BLaER1 (cell line): ENCODE data around the gene PCSK5.
A peak's percentile ranks its signal among the peaks of the same experiment; 100 is the strongest.

Source experiments
- H3K27ac ChIP-seq: shearing (Covaris generic); formaldehyde crosslinking; 2 replicates; pipeline ENCODE4 v1.8.1; 2022
- H3K27me3 ChIP-seq: shearing (Covaris generic); formaldehyde crosslinking; 2 replicates; pipeline ENCODE4 v1.8.1; 2022
- H3K36me3 ChIP-seq: shearing (Covaris generic); formaldehyde crosslinking; 2 replicates; pipeline ENCODE4 v1.8.1; 2022
- H3K4me1 ChIP-seq: shearing (Covaris generic); formaldehyde crosslinking; 2 replicates; pipeline ENCODE4 v1.8.1; 2022
- H3K4me2 ChIP-seq: shearing (Covaris generic); formaldehyde crosslinking; 2 replicates; pipeline ENCODE4 v1.8.1; 2022
- H3K4me3 ChIP-seq: shearing (Covaris generic); formaldehyde crosslinking; 2 replicates; pipeline ENCODE4 v1.8.1; 2022
- H3K9ac ChIP-seq: shearing (Covaris generic); formaldehyde crosslinking; 2 replicates; pipeline ENCODE4 v1.8.1; 2022
- H3K9me3 ChIP-seq: shearing (Covaris generic); formaldehyde crosslinking; 2 replicates; pipeline ENCODE4 v1.8.1; 2022
- H4K20me1 ChIP-seq: shearing (Covaris generic); formaldehyde crosslinking; 2 replicates; pipeline ENCODE4 v1.8.1; 2022
- Cebpa-rat ChIP-seq: shearing (Covaris generic); IDR thresholded peaks from 2 replicates; pipeline ENCODE4 v1.8.1; 2022

Gene PCSK5

DNA sequence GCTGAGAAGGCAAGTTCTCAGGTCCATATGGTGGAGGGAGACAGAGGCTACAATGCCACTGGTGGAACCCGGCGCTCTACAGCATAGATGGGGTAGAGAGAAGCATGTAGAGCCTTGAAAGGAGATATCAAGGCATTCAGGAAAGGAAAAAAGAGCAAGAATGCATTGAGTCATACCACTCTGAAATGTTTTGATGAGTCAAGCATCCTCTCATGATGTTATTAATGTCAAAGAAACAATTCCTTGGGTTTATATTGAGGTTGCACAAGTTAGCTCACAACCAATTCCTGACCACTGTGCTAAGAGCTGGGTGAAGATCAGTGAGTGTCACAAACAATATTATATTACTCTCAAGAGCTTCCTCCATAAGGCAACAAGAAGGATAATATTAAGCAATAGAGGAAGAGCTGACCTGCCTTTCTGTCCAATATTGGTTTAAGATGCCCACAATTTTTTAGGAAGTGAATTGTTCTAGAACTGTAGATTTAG, 325.7 kb downstream of the PCSK5 start:
- Histone ChIP-seq H3K27ac (no peak overlapping the region), H3K4me3 (no peak overlapping the region), H3K27me3 (no peaks in the 10 kb centered on the region), H3K9ac (no peak overlapping the region), H3K36me3 (no peaks in the 10 kb centered on the region), H3K4me2 (no peak overlapping the region), H4K20me1 (no peaks in the 10 kb centered on the region), H3K4me1 (peaks cover 8% of the 10 kb centered on the region), H3K9me3 (no peaks in the 10 kb centered on the region)
- no peak for TF ChIP-seq Cebpa-rat

DNA sequence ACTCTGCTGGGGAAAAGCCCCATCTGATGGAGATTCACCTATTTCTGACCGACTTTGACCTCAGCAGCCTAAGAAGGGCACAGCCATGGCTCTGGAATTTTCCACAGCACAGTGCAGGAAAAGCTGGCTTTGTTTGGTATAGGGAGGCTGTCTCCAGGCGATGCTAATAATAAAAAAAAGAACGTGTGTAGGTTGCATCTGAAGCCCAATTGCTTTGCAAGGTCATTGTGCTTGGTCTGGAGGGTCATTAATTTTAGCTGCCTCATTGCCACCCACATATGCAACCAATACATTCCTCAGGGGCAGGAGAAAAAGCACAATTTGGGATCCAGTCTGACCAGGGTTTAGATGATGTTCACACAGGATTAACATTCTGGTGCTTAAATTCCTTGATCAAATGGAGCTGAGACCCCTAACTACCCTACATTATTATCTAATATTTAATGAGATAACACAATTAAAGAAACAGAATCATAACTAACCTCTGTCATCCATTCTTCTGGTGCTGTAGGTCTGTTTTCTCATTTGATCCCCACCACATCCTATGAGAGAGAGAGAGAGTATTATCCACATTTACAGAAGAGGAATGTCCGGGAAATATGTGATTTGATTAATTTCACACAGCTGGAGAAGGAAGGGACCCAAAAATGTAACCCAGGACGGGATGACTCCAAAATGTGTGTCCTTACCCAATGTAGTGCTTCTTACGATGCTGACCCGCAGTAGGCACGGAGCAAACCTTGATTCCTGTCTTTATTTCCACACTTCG, 327.8 kb downstream of the PCSK5 start:
- H3K36me3 ChIP-seq: no peaks in the 10 kb centered on the region
- no peak overlapping the region for H3K4me3 ChIP-seq
- no peak overlapping the region for H3K27ac ChIP-seq
- H3K9me3 ChIP-seq: no peaks in the 10 kb centered on the region
- peaks cover 8% of the 10 kb centered on the region for H3K4me1 ChIP-seq
- no peak for TF ChIP-seq Cebpa-rat
- no peaks in the 10 kb centered on the region for H4K20me1 ChIP-seq
- H3K27me3 ChIP-seq: no peaks in the 10 kb centered on the region
- no peak overlapping the region for H3K4me2 ChIP-seq
- no peak overlapping the region for H3K9ac ChIP-seq

DNA sequence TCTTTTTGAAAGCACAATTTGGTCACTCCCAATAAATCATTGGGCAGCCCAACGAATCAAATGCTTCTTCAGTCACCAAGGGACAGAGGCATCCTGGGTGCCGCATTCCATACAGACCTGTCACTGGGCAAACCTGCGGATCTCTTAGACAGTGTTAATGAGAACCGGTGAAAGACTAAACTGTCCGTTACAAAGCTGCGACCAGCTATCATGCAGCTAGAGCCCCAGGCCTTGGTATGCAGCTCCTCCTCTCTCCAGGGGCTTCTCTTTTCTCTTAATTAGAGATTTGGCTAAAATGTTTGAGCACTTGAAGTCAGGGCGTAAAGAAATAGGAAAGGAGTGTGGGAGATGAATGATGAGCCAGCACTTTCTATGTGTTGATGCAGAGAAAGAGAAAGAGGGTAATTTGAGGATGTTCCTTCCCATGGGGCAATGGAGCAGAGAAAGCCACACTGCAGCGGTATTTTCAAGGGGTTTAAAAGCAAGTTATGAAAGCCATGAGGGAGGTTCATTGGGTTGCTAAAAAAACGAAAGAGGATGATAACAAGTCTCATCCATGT, 328.5 kb downstream of the PCSK5 start:
- Histone ChIP-seq H3K4me3 (no peak overlapping the region), H3K4me2 (peak overlapping the region; percentile 23; the same call in 1 of the 2 replicates), H3K9me3 (no peaks in the 10 kb centered on the region), H3K27ac (no peak overlapping the region), H4K20me1 (no peaks in the 10 kb centered on the region), H3K9ac (no peak overlapping the region), H3K36me3 (no peaks in the 10 kb centered on the region), H3K4me1 (peaks cover 8% of the 10 kb centered on the region), H3K27me3 (no peaks in the 10 kb centered on the region)
- TF ChIP-seq Cebpa-rat: no peak

- Histone ChIP-seq H4K20me1 (no peaks in the 10 kb centered on the region), H3K27me3 (no peaks in the 10 kb centered on the region), H3K4me1 (peaks cover 8% of the 10 kb centered on the region), H3K9me3 (no peaks in the 10 kb centered on the region), H3K4me2 (peak overlapping the region; percentile 23), H3K27ac (no peak overlapping the region), H3K9ac (no peak overlapping the region), H3K36me3 (no peaks in the 10 kb centered on the region), H3K4me3 (no peak overlapping the region)
- no peak for TF ChIP-seq Cebpa-rat
Measured at GRCh38 chr9:76219560-76220151, 329.2 kb downstream of the PCSK5 start.

DNA sequence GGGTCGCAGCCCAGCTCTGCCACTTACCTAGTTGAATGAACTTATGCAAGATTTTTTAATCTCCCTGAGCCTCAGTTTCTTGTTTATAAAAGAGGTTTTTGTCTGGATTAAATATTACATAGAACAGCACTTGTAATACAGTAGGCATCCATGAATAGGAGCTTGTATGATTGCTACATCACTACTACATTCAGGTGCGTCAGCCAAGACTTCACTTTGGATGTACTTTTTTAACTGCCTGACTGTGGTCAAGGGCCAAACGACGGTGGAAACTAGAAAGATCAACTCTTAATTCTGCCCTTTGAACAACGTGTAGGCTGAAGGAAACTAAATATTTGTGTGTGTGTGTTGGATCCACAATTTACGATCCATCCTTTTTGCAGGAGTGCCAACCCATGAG, 330.9 kb downstream of the PCSK5 start:
- Histone ChIP-seq H3K4me1 (peaks cover 8% of the 10 kb centered on the region), H3K4me2 (no peak overlapping the region), H3K36me3 (no peaks in the 10 kb centered on the region), H3K9me3 (no peaks in the 10 kb centered on the region), H3K4me3 (no peak overlapping the region), H3K27me3 (no peaks in the 10 kb centered on the region), H4K20me1 (no peaks in the 10 kb centered on the region), H3K9ac (no peak overlapping the region), H3K27ac (no peak overlapping the region)
- no peak for TF ChIP-seq Cebpa-rat

DNA sequence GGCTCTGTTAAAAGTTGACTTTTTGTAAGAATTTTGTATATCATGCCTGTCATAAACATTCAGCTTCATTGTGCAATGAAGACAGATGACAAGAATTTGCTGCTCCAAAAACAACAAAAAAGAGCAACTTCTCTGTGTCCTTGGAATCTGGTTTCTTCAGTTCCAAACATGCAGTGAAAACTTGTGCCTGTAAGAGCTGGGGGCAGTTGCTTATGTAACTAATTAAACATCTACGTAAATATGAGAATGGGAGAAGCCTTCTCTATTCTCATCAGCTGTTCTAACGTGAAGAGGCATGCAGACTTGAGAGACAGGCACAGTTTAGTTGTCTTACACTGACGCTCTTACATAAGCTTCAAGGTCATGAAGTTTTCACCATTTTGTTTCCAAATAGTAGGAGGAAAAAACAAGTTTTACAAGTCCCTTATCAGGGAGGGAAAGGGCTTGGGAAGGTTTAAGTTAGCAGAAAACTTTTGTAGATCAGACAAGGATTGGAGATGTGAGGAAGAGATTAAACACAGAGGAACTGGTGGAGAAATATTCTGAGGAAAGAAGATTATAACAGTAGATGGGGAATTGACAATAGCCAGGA, 333.4 kb downstream of the PCSK5 start:
- no peak for TF ChIP-seq Cebpa-rat
- Histone ChIP-seq H3K27ac (no peak overlapping the region), H3K27me3 (no peaks in the 10 kb centered on the region), H3K4me2 (no peak overlapping the region), H4K20me1 (no peaks in the 10 kb centered on the region), H3K9me3 (no peaks in the 10 kb centered on the region), H3K4me3 (no peak overlapping the region), H3K36me3 (no peaks in the 10 kb centered on the region), H3K4me1 (peaks cover 8% of the 10 kb centered on the region), H3K9ac (no peak overlapping the region)

- H4K20me1 ChIP-seq: no peaks in the 10 kb centered on the region
- no peak overlapping the region for H3K4me3 ChIP-seq
- no peak overlapping the region for H3K9ac ChIP-seq
- H3K4me1 ChIP-seq: no peaks in the 10 kb centered on the region
- no peaks in the 10 kb centered on the region for H3K9me3 ChIP-seq
- no peak for TF ChIP-seq Cebpa-rat
- H3K27me3 ChIP-seq: no peaks in the 10 kb centered on the region
- no peak overlapping the region for H3K27ac ChIP-seq
- no peaks in the 10 kb centered on the region for H3K36me3 ChIP-seq
- no peak overlapping the region for H3K4me2 ChIP-seq
Measured at GRCh38 chr9:76227156-76227555, 336.7 kb downstream of the PCSK5 start.

DNA sequence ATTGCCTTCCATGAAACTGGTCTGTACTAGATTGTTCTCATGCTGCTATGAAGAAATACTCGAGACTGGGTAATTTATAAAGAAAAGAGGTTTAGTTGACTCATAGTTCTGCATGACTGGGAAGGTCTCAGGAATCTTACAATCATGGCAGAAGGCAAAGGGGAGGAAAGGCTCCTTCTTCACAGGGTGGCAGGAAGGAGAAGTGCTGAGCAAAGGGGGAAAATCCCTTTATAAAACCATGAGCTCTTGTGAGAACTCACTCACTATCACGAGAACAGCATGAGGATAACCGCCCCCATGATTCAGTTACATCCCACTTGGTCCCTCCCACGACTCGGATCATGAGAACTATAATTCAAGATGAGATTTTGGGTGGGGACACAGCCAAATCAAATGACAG, 340.5 kb downstream of the PCSK5 start:
- no peak overlapping the region for H3K4me2 ChIP-seq
- no peak overlapping the region for H3K27ac ChIP-seq
- no peak overlapping the region for H3K9ac ChIP-seq
- no peaks in the 10 kb centered on the region for H3K36me3 ChIP-seq
- no peaks in the 10 kb centered on the region for H3K9me3 ChIP-seq
- TF ChIP-seq Cebpa-rat: no peak
- H3K4me3 ChIP-seq: no peak overlapping the region
- H3K4me1 ChIP-seq: no peaks in the 10 kb centered on the region
- no peaks in the 10 kb centered on the region for H3K27me3 ChIP-seq
- H4K20me1 ChIP-seq: no peaks in the 10 kb centered on the region

DNA sequence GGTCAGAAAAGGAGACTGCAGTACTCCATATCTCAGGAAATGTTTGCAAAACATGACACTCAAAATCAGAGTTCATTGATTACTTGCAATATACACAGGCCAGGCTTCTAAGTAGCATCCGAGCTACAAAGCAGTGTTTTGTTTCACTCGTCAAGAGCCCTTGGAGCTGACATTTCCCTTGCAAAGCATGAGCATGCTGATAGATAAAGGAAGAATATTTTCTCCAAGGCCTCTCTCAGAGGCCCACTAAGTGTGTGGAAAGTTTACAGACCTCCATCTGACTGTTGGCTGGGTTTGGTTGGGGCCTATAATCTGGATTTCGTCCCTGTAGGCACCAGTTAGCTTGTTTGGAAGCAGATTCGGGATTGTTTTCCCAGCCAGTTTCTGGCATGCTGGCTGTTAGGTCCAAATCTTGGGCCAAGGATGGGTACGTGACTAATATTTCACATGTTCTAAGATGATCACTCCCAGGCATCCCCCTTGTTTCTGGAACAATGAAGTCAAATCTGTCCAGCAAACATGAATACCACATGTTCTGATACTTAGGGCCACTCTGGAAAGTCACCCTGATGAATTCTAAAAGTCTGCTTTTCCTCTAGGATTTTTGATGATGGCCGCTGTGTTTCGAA, 342.5 kb downstream of the PCSK5 start:
- TF ChIP-seq Cebpa-rat: no peak
- H3K4me2 ChIP-seq: no peak overlapping the region
- no peak overlapping the region for H3K27ac ChIP-seq

More for the DNA sequence above, 342.5 kb downstream of the PCSK5 start:
- Histone ChIP-seq H3K9ac (no peak overlapping the region), H3K4me1 (no peaks in the 10 kb centered on the region), H4K20me1 (no peaks in the 10 kb centered on the region), H3K36me3 (no peaks in the 10 kb centered on the region), H3K9me3 (no peaks in the 10 kb centered on the region), H3K27me3 (no peaks in the 10 kb centered on the region), H3K4me3 (no peak overlapping the region)
